MCF 10A (cell line): Measurements from ENCODE around the gene OS9. TPM values are rescaled to one million over a fixed set of nuclear protein-coding genes. Genes with fewer than 3 reads are reported as not detected.

ENCODE experiments used
- BruUV-seq: library from RNA; stranded (reverse); fragments of 400-500 nt; replicated peaks from 2 replicates; lab custom pipeline; 2021; lab: Mats Ljungman, UMichigan
- CTCF ChIA-PET: fragments of 300-600 bp; sonication (Branson Sonifier 250); formaldehyde crosslinking; extraction: SDS; loops from one replicate; lab custom pipeline; 2021; ENCODE audit warnings: antibody characterized with exemption, inconsistent platforms; lab: Yijun Ruan, JAX
- POLR2A ChIA-PET: fragments of 300-600, 350-650 bp; sonication (Branson Sonifier 250); formaldehyde crosslinking; extraction: SDS; loops from one replicate; lab custom pipeline; 2020; ENCODE audit warnings: antibody characterized with exemption, inconsistent platforms; lab: Yijun Ruan, JAX
- DNase-seq: peaks from one replicate; pipeline ENCODE4 v3.0.0-alpha.2; 2018; ENCODE audit not compliant: unreplicated experiment
- H3K27ac Mint-ChIP-seq: one replicate; pipeline ENCODE4 v1.8.0; 2022; ENCODE audit warnings: mild to moderate bottlenecking, low read depth, mixed read lengths; ENCODE audit not compliant: unreplicated experiment
- H3K27me3 Mint-ChIP-seq: one replicate; pipeline ENCODE4 v1.8.0; 2022; ENCODE audit warnings: mixed read lengths; ENCODE audit not compliant: insufficient read depth, unreplicated experiment
- H3K36me3 Mint-ChIP-seq: one replicate; pipeline ENCODE4 v1.8.0; 2022; ENCODE audit warnings: mild to moderate bottlenecking, moderate library complexity, mixed read lengths; ENCODE audit not compliant: insufficient read depth, unreplicated experiment
- H3K4me1 Mint-ChIP-seq: one replicate; pipeline ENCODE4 v1.8.0; 2022; ENCODE audit warnings: mixed read lengths; ENCODE audit not compliant: insufficient read depth, unreplicated experiment
- H3K4me3 Mint-ChIP-seq: one replicate; pipeline ENCODE4 v1.8.0; 2022; ENCODE audit warnings: mild to moderate bottlenecking, moderate library complexity, mixed read lengths; ENCODE audit not compliant: unreplicated experiment
- H3K9me3 Mint-ChIP-seq: one replicate; pipeline ENCODE4 v1.8.0; 2022; ENCODE audit warnings: mixed read lengths; ENCODE audit not compliant: unreplicated experiment
- intact Hi-C: fragments of 100-400 bp; cut with micrococcal nuclease; formaldehyde crosslinking; loops from 2 replicates; pipeline ENCODE4 v1.14.1; 2022
- total RNA-seq: library from RNA; stranded (reverse); gene quantifications from 2 replicates; pipeline ENCODE4 v1.2.3, GENCODE V29; 2022
- TF ChIP-seq, protein P1 (sequence below): fragments of 200-600 bp; IDR thresholded peaks from one replicate; pipeline ENCODE4 v1.8.0; 2022; ENCODE audit warnings: antibody characterized with exemption, mild to moderate bottlenecking; ENCODE audit not compliant: unreplicated experiment

Gene OS9
- total RNA-seq, 1 experiment from 2014 or later, result 125 TPM

- no peaks in the 10 kb centered on the region for H3K27me3 Mint-ChIP-seq
- DNase-seq, result no peak
- ChIA-PET CTCF (interaction anchor here (0.9 to 4.3 kb wide), 16 partner anchors 8 to 179 kb away, joined by 3 to 43 read pairs (median 6); partner anchors contain the start of genes CDK4 and OS9), POLR2A (interaction anchor here (0.6 to 2.7 kb wide), 12 partner anchors 11 to 142 kb away, joined by 3 to 17 read pairs (median 6); partner anchors contain the start of genes OS9, PIP4K2C, TSFM and TSPAN31)
- H3K27ac Mint-ChIP-seq, result peak overlapping the region; percentile 83
- H3K4me1 Mint-ChIP-seq, result no peaks in the 10 kb centered on the region
- no peaks in the 10 kb centered on the region for H3K9me3 Mint-ChIP-seq
- H3K4me3 Mint-ChIP-seq, result peak overlapping the region; percentile 82
- H3K36me3 Mint-ChIP-seq, result peaks cover 6% of the 10 kb centered on the region
- TF ChIP-seq, protein P1, sequence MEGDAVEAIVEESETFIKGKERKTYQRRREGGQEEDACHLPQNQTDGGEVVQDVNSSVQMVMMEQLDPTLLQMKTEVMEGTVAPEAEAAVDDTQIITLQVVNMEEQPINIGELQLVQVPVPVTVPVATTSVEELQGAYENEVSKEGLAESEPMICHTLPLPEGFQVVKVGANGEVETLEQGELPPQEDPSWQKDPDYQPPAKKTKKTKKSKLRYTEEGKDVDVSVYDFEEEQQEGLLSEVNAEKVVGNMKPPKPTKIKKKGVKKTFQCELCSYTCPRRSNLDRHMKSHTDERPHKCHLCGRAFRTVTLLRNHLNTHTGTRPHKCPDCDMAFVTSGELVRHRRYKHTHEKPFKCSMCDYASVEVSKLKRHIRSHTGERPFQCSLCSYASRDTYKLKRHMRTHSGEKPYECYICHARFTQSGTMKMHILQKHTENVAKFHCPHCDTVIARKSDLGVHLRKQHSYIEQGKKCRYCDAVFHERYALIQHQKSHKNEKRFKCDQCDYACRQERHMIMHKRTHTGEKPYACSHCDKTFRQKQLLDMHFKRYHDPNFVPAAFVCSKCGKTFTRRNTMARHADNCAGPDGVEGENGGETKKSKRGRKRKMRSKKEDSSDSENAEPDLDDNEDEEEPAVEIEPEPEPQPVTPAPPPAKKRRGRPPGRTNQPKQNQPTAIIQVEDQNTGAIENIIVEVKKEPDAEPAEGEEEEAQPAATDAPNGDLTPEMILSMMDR, result no peak
- intact Hi-C loops, result no loop called here
- BruUV-seq, result no TSS peak
These were observed 31.2 kb downstream of the OS9 start for GRCh38 chr12:57724936-57725740.

- ChIA-PET CTCF (interaction anchor here (0.6 to 4.3 kb wide), 22 partner anchors 9 to 179 kb away, joined by 3 to 43 read pairs (median 4); partner anchors contain the start of genes CDK4, DCTN2 and OS9), POLR2A (interaction anchor here (0.8 to 2.7 kb wide), 11 partner anchors 10 to 142 kb away, joined by 3 to 17 read pairs (median 6); partner anchors contain the start of genes OS9, PIP4K2C, TSFM and TSPAN31)
- intact Hi-C loops, result loop anchor here (1.0 kb wide), 1 partner anchor 18 kb away; no protein-coding TSS in a partner anchor
- peak overlapping the region; percentile 82 for H3K4me3 Mint-ChIP-seq
- no peak for DNase-seq
- peaks cover 5% of the 10 kb centered on the region for H3K36me3 Mint-ChIP-seq
- no peaks in the 10 kb centered on the region for H3K4me1 Mint-ChIP-seq
- TF ChIP-seq, protein P1, result no peak
- no TSS peak for BruUV-seq
- no peaks in the 10 kb centered on the region for H3K27me3 Mint-ChIP-seq
- no peaks in the 10 kb centered on the region for H3K9me3 Mint-ChIP-seq
- H3K27ac Mint-ChIP-seq, result peak overlapping the region; percentile 83
These were observed 31.9 kb downstream of the OS9 start for GRCh38 chr12:57725851-57726150.

DNA sequence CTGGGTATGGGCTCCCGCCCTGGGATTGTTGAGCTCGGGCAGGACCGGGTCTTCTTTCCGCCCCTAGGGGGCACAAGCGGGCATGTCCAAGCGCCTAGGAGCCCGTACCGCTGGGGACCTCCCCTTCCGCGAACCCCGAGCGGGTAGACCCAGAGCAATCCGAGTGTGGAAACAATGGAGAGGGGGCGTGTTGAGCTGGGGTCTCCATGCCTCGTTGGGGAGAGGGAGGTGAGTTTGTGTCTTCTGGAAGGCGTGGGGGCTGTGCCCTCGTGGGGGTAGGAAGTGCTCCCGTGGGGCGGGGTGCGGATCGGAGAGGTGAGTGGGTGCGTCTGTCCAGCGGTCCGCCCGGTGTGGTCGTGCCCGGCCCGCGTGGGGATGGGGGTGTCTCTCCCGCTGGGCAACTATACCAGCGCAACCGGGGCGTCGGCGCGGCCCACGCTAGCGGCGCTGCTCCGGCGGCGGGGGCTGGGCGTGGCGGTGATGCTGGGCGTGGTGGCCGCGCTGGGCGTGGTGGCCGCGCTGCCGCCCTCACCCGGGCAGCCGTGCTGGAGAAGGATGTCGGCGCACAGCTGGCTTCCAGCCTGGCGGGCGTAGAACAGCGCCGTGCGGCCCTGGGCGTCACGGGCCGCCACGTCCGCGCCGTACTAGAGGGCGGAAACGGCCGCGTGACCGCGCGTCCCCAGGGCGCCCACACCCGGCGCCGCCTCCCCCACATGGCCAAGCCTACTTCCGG lies 32.4 kb downstream of the OS9 start:
- Mint-ChIP-seq H3K4me1 (no peaks in the 10 kb centered on the region), H3K4me3 (peak overlapping the region; percentile 82), H3K27me3 (no peaks in the 10 kb centered on the region), H3K9me3 (no peaks in the 10 kb centered on the region), H3K27ac (peak overlapping the region; percentile 83), H3K36me3 (peaks cover 5% of the 10 kb centered on the region)
- intact Hi-C loops, result loop anchor here (1.0 kb wide), 1 partner anchor 18 kb away; no protein-coding TSS in a partner anchor
- TF ChIP-seq, protein P1, result peak; percentile 84
- peak; percentile 87 for DNase-seq
- CTCF ChIA-PET, result interaction anchor here (0.6 to 4.3 kb wide), 28 partner anchors 10 to 559 kb away, joined by 3 to 43 read pairs (median 4); partner anchors contain the start of genes CDK4, DCTN2, OS9 and TSPAN31
- no TSS peak for BruUV-seq
- POLR2A ChIA-PET, result interaction anchor here (0.5 to 2.7 kb wide), 13 partner anchors 10 to 178 kb away, joined by 3 to 17 read pairs (median 6); partner anchors contain the start of genes OS9, PIP4K2C, TSFM and TSPAN31
